ENCODE data around the gene GNB3. TPM values are rescaled to one million over a fixed set of nuclear protein-coding genes. Genes with fewer than 3 reads are reported as not detected.

The GNB3 gene
- total RNA-seq, 2 experiments from 2014 or later: not detected

DNA sequence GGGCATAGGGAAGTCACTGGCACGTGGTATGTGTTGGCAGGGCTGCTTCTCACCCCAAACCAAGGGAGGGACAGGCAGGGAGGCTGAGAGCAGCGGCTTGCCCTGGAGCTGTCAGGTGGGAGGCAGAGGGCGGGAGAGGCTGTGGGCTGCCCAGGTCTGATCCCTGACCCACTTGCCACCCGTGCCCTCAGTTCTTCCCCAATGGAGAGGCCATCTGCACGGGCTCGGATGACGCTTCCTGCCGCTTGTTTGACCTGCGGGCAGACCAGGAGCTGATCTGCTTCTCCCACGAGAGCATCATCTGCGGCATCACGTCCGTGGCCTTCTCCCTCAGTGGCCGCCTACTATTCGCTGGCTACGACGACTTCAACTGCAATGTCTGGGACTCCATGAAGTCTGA is 4.7 kb downstream of the GNB3 start:
- Mint-ChIP-seq H3K4me3 (no peak overlapping the region), H3K4me1 (peaks cover 25% of the 10 kb centered on the region), H3K9me3 (no peaks in the 10 kb centered on the region), H3K27me3 (no peaks in the 10 kb centered on the region), H3K36me3 (ENCODE audit: low read depth) (peaks cover 37% of the 10 kb centered on the region), H3K27ac (no peak overlapping the region)
- ChIA-PET CTCF (interaction anchor here (0.6 to 4.0 kb wide), 4 partner anchors 11 to 335 kb away, joined by 3 to 14 read pairs (median 3); no protein-coding TSS in a partner anchor), POLR2A (no interaction called here)
- DNase-seq: no peak

DNA sequence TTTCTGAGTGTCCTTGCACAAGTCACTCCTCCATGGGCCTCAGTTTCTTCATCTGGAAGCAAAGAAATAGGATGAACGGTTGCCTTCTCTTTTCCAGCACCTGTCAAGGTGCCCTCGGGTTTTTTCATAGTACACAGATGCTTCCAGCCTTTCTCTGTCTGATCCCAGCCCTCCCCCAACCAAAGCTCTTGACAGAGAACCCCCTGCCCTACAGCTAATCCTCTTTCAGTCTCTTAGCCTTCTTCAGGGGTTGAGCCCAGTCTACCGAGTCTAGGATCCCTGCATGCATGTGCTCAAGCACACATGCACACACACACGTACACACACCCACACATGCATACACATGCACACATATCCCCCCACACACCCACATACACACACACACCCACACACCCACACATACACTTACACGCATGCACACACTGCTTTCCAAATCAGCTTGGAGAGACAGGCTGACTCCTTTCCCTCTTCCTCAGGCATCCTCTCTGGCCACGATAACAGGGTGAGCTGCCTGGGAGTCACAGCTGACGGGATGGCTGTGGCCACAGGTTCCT is 5.7 kb downstream of the GNB3 start:
- Mint-ChIP-seq H3K36me3 (ENCODE audit: low read depth) (peaks cover 39% of the 10 kb centered on the region), H3K27me3 (no peaks in the 10 kb centered on the region), H3K27ac (no peak overlapping the region), H3K4me1 (peaks cover 29% of the 10 kb centered on the region), H3K9me3 (no peaks in the 10 kb centered on the region), H3K4me3 (no peak overlapping the region)
- ChIA-PET CTCF (interaction anchor here (0.5 to 1.5 kb wide), 6 partner anchors 10 to 74 kb away, joined by 3 to 4 read pairs (median 3); partner anchors contain the start of genes P3H3 and TPI1), POLR2A (no interaction called here)
- no peak for DNase-seq

DNA sequence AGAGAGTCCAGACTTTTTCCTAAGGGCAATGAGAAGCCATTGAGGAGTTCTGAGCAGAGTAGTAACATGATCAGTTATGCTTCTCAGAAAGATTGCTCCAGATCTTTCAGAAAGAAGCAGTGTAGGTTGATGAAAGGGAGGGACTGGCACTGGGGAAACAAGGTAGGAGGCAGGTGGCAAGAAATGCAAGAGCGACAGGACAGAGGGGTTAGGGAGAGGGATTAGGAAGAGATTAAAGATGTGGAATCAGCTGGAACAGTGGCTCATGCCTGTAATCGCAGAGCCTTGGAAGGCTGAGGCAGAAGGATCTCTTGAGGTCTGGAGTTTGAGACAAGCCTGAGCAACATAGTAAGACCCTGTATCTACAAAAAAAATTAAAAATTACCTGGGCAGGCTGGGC is 7.0 kb downstream of the GNB3 start:
- CTCF ChIA-PET: interaction anchor here (1.2 to 1.8 kb wide), 4 partner anchors 11 to 20 kb away, joined by 3 to 6 read pairs (median 4); partner anchors contain the start of genes P3H3 and TPI1
- H3K27me3 Mint-ChIP-seq: no peaks in the 10 kb centered on the region
- no peak overlapping the region for H3K4me3 Mint-ChIP-seq
- POLR2A ChIA-PET: no interaction called here
- no peak overlapping the region for H3K27ac Mint-ChIP-seq
- peaks cover 29% of the 10 kb centered on the region for H3K4me1 Mint-ChIP-seq
- peaks cover 39% of the 10 kb centered on the region for H3K36me3 Mint-ChIP-seq (ENCODE audit: low read depth)
- DNase-seq: no peak
- H3K9me3 Mint-ChIP-seq: no peaks in the 10 kb centered on the region

DNA sequence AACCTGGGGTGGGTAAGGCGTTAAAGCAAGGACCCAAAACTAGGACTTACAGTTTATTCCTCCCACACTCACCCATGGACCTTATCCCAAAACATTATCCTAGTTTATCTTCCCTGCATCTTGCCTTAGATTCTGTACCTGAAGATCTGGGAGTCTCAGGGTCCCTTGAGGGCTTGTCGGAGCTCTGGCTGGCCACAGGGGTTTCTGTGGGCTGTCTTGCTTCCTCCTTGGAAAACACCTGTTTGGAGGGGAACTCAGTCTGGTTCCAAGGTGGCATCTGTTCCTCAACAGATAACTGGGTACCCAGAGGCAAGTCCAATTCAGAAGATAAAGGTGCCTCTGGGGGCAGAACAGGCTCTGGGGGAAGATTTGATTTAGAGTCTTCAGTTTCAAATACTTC is 8.7 kb downstream of the GNB3 start:
- peak overlapping the region; percentile 85 for H3K27ac Mint-ChIP-seq
- CTCF ChIA-PET: interaction anchor here (0.6 to 3.1 kb wide), 3 partner anchors 8 to 97 kb away, joined by 3 to 24 read pairs (median 7); partner anchors contain the start of genes GNB3 and MLF2

DNA sequence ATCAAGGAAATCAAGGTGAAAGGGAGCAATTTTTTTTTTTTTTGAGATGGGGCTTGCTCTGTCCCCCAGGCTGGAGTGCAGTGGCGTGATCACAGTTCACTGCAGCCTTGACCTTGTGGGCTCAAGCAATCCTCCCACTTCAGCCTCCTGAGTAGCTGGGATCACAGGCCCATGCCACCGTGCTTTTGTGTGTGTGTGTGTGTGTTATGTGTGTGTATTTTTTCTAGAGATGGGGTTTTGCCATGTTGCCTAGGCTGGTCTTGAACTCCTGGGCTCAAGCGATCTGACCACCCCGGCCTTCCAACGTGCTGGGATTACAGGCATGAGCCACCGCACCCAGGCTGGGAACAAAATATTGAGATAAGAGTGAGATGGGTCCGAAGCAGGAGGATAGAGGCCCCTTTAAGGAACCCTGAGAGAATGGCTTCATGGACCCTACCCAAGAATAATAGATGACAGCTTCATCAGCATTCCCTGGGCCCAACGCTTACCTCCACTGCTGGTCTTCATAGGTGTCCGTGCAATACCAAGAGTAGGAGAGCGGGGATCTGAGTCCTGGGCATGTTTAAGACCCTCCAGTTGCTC is 9.3 kb downstream of the GNB3 start:
- Mint-ChIP-seq H3K36me3 (ENCODE audit: low read depth) (peaks cover 45% of the 10 kb centered on the region), H3K27ac (peak overlapping the region; percentile 100), H3K4me3 (peak overlapping the region; percentile 84), H3K9me3 (no peaks in the 10 kb centered on the region), H3K27me3 (no peaks in the 10 kb centered on the region), H3K4me1 (peaks cover 48% of the 10 kb centered on the region)
- ChIA-PET POLR2A (no interaction called here), CTCF (interaction anchor here (0.6 to 6.2 kb wide), 8 partner anchors 8 to 97 kb away, joined by 3 to 67 read pairs (median 10); partner anchors contain the start of genes GNB3, MLF2, P3H3 and TPI1)
- DNase-seq: no peak

More for the DNA sequence above, 8.7 kb downstream of the GNB3 start:
- Mint-ChIP-seq H3K4me3 (peak overlapping the region; percentile 84), H3K4me1 (peaks cover 43% of the 10 kb centered on the region), H3K9me3 (no peaks in the 10 kb centered on the region), H3K27me3 (no peaks in the 10 kb centered on the region), H3K36me3 (ENCODE audit: low read depth) (peaks cover 41% of the 10 kb centered on the region)
- POLR2A ChIA-PET: no interaction called here
- no peak for DNase-seq

DNA sequence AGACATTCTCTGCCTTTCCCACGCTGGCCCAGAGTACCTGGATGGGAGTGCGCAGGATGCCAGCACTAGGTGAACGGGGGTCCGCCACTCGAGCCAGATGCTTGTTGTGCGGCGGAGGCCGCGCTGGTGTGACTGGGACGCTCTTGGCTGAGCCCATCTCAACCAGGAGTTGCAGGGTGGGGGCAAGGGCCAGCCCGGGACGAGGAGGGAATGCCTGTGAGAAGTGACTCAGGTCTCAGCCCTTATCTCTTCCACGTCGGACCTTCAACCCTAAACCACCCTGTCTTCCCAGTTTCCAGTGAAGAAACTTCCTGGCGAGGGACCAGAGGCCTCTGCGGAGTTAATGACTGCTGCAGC is 10.0 kb downstream of the GNB3 start:
- ChIA-PET POLR2A (interaction anchor here (1.0 to 2.8 kb wide), 3 partner anchors 21 to 127 kb away, joined by 3 to 23 read pairs (median 5); partner anchors contain the start of genes COPS7A and SPSB2), CTCF (interaction anchor here (0.9 to 6.2 kb wide), 12 partner anchors 9 to 97 kb away, joined by 3 to 67 read pairs (median 8); partner anchors contain the start of genes GNB3, P3H3, SPSB2 and TPI1)
- H3K4me1 Mint-ChIP-seq: peaks cover 48% of the 10 kb centered on the region
- H3K36me3 Mint-ChIP-seq (ENCODE audit: low read depth): peaks cover 46% of the 10 kb centered on the region
- no peaks in the 10 kb centered on the region for H3K27me3 Mint-ChIP-seq
- DNase-seq: no peak
- peak overlapping the region; percentile 100 for H3K27ac Mint-ChIP-seq
- no peaks in the 10 kb centered on the region for H3K9me3 Mint-ChIP-seq
- peak overlapping the region; percentile 84 for H3K4me3 Mint-ChIP-seq

DNA sequence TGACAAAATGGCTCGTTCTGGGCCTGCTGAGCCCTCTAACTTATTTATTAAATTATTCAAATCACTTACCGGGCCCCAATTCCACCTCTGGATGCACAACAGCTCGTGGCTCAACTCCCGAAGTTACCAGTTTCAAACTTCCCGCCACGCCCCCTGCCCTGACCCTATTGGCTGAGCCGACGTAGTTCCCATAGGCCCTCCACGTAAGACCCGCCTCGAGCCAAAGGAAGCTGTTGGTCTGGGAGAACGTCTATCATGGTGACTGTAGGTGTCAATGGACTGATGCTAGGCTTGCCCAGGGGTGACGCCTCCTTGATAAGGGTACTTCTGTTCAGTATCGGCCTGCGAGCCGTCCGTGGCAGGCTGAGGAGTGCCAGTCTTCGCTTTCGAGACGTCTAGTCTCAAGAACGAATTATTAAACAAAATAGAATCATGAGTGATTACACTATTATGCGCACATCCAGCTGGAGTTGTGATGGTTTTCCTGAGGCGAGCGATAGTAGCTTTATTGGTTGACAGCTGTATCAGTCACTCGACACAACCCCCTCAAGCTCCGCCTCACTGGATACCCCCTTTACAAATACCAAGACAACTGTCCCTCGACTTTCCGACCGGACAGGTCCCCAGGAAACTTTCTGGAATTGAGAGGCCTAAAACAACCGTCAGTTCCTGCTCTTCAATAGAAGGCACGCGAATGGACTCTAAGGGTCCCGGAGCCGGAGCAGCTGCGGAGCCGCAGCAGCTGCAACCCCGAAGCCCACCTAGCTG is 10.6 kb downstream of the GNB3 start, which contains the start of gene CDCA3:
Gene CDCA3, minus strand, starts transcription at position 134 of the 768 bp plus-strand sequence. CDS start 334 bp downstream, outside the sequence.
- Mint-ChIP-seq H3K27me3 (no peaks in the 10 kb centered on the region), H3K27ac (peak within 1 kb of the TSS; percentile 100), H3K9me3 (no peaks in the 10 kb centered on the region), H3K4me3 (peak within 1 kb of the TSS; percentile 84), H3K4me1 (peaks cover 48% of the 10 kb centered on the region), H3K36me3 (ENCODE audit: low read depth) (peaks cover 45% of the 10 kb centered on the region)
- CTCF ChIA-PET: interaction anchor here (0.6 to 6.2 kb wide), 16 partner anchors 10 to 516 kb away, joined by 3 to 67 read pairs (median 4); partner anchors contain the start of genes GNB3, P3H3, SPSB2 and TPI1
- peak; percentile 97 for DNase-seq
- POLR2A ChIA-PET: interaction anchor here (0.6 to 2.8 kb wide), 11 partner anchors 11 to 404 kb away, joined by 3 to 23 read pairs (median 5); partner anchors contain the start of genes C12orf57, COPS7A, GAPDH and MLF2

DNA sequence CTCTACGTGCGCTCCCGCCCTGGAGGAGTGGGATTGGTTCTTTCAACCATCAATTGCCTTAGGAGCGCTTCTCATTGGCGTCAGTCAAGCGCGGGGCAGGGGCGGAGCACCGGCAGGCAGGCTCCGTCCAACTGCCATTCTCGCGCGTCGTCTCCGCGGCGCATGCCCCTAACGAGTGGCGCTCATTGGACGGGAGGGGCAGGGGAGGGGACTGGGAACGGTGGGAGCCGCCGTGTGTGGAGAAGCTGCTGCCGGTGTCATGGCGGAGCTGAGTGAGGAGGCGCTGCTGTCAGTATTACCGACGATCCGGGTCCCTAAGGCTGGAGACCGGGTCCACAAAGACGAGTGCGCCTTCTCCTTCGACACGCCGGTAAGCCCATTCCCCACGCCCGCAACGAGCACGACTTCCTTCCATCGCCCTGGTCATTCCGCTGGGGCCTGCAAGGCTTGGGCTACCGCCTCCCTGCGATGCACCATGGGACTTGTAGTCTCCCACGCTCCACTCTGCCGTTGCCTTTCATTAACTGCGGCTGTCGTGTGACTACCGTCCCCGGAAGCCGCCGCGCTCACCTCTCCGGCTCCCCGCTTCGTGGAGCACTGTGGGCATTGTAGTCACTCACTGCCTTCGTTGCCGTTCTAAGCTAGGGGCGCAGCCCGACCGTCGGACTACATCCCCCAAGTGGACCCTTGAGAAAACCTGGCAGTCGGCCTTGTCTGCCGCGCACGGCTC is 11.4 kb downstream of the GNB3 start, which contains the start of gene USP5:
Gene USP5, plus strand, starts transcription at position 230 of the 730 bp plus-strand sequence. Its CDS starts 30 bp downstream, at position 260.
- peaks cover 44% of the 10 kb centered on the region for H3K36me3 Mint-ChIP-seq (ENCODE audit: low read depth)
- CTCF ChIA-PET: interaction anchor here (0.6 to 6.2 kb wide), 18 partner anchors 10 to 517 kb away, joined by 3 to 67 read pairs (median 5); partner anchors contain the start of genes GNB3, GPR162, MLF2 and P3H3
- peak; percentile 99 for DNase-seq
- POLR2A ChIA-PET: interaction anchor here (0.8 to 2.8 kb wide), 10 partner anchors 9 to 318 kb away, joined by 3 to 23 read pairs (median 6); partner anchors contain the start of genes C12orf57, COPS7A, GAPDH and MLF2
- H3K9me3 Mint-ChIP-seq: no peaks in the 10 kb centered on the region
- peak within 1 kb of the TSS; percentile 100 for H3K27ac Mint-ChIP-seq
- H3K27me3 Mint-ChIP-seq: no peaks in the 10 kb centered on the region
- peaks cover 48% of the 10 kb centered on the region for H3K4me1 Mint-ChIP-seq
- H3K4me3 Mint-ChIP-seq: peak within 1 kb of the TSS; percentile 84

DNA sequence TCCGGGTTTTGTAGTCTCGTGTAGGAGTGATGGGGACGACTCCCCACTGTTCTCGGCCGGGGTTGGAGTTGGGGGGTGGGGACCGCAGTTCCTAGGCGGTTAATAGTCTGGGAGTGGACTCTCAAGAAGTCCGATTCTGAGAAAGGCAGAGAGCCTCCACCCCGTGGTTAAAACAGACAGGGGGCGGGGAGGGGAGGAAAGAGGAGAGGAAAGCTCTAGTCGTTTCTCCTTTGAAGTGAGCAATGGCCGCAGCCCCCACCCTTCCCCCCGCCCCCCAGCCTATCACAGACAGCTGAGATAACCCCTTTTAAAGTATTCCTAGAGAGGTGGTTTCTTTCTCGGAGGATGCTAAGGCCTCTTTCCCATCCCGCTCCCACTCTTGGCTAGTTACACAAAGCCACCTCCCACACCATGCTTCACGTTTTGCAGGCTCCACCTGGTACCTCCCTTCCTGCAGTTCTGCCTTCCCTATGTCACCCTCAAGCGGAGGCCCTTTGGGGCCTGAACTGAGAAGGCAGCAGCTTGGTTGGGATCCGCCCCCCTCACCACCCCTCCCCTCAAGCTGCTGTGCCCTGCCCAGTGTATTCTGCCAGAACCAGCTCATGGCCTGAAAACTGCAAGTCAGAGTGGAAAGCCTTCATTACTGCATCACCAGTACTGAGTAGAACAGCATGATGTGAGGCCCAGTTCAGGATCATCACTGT is 12.1 kb downstream of the GNB3 start:
- peaks cover 44% of the 10 kb centered on the region for H3K36me3 Mint-ChIP-seq (ENCODE audit: low read depth)
- H3K9me3 Mint-ChIP-seq: no peaks in the 10 kb centered on the region

DNA sequence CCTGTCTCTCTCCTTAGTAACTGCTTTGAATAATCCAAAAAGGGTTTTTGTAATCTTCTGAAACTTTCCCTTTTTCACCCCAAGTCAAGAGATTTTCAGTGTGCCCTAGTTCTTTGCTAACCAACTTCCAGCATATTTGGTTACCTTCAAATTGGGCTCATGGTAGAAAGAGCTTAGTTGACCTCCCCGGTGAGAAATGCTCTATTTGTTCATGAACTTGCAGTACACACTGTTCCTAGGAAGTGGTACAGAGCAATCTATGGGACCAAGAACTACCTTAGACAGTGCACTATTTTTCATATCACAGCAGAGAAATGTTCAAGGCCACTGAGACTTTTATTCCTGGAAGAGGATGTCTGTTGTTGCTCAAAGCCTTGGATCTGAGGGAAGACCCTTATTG is 12.9 kb downstream of the GNB3 start:
- H3K4me3 Mint-ChIP-seq: peak overlapping the region; percentile 84
- no peaks in the 10 kb centered on the region for H3K9me3 Mint-ChIP-seq
- POLR2A ChIA-PET: interaction anchor here (1.0 to 2.8 kb wide), 4 partner anchors 14 to 38 kb away, joined by 3 to 23 read pairs (median 10); partner anchors contain the start of genes SPSB2 and TPI1
- H3K4me1 Mint-ChIP-seq: peaks cover 38% of the 10 kb centered on the region
- peaks cover 42% of the 10 kb centered on the region for H3K36me3 Mint-ChIP-seq (ENCODE audit: low read depth)
- no peak for DNase-seq
- H3K27me3 Mint-ChIP-seq: no peaks in the 10 kb centered on the region
- H3K27ac Mint-ChIP-seq: peak overlapping the region; percentile 100
- CTCF ChIA-PET: interaction anchor here (0.8 to 6.2 kb wide), 10 partner anchors 13 to 318 kb away, joined by 3 to 67 read pairs (median 5); partner anchors contain the start of genes GPR162, MLF2, SPSB2 and TPI1

More for the DNA sequence above, 12.1 kb downstream of the GNB3 start:
- DNase-seq: peak; percentile 74
- no peaks in the 10 kb centered on the region for H3K27me3 Mint-ChIP-seq
- peaks cover 43% of the 10 kb centered on the region for H3K4me1 Mint-ChIP-seq
- CTCF ChIA-PET: interaction anchor here (0.6 to 6.2 kb wide), 19 partner anchors 11 to 317 kb away, joined by 3 to 67 read pairs (median 4); partner anchors contain the start of genes GNB3, GPR162, MLF2 and P3H3
- H3K27ac Mint-ChIP-seq: peak overlapping the region; percentile 100
- peak overlapping the region; percentile 84 for H3K4me3 Mint-ChIP-seq
- POLR2A ChIA-PET: interaction anchor here (0.6 to 2.8 kb wide), 10 partner anchors 9 to 319 kb away, joined by 3 to 23 read pairs (median 6); partner anchors contain the start of genes C12orf57, GAPDH, MLF2 and RNU7-1

DNA sequence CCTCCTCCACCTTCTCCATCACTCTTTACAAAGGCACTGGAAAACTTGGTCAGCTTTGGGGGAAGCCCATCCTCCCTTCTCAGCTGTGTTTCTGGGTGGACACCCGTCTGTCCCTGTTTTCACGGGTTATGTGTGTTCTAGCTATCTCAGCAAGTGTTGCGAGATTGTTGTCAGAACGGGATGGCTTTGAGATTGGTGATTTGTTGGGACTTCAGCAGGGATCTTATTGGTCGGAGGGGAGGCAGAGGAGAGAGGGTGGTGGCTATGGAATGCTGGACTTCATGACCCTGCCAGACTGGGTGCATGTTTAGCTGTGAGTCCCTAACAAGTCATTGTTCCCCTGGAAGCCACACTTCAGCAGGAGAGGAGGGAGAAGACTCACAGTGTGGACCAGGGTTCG is 13.3 kb downstream of the GNB3 start:
- CTCF ChIA-PET: interaction anchor here (1.8 to 6.2 kb wide), 3 partner anchors 12 to 101 kb away, joined by 6 to 67 read pairs (median 55); partner anchors contain the start of genes MLF2, SPSB2 and TPI1
- POLR2A ChIA-PET: interaction anchor here (1.0 to 2.1 kb wide), 2 partner anchors 13 to 37 kb away, joined by 3 to 7 read pairs; partner anchors contain the start of gene TPI1
- no peak for DNase-seq
- no peaks in the 10 kb centered on the region for H3K9me3 Mint-ChIP-seq
- H3K36me3 Mint-ChIP-seq (ENCODE audit: low read depth): peaks cover 38% of the 10 kb centered on the region
- H3K4me3 Mint-ChIP-seq: no peak overlapping the region
- peaks cover 36% of the 10 kb centered on the region for H3K4me1 Mint-ChIP-seq
- H3K27me3 Mint-ChIP-seq: no peaks in the 10 kb centered on the region
- peak overlapping the region; percentile 100 for H3K27ac Mint-ChIP-seq
